ENCODE results near the gene NXF1.
"Not testable (repeated sequence)": the region's sequence is repeated elsewhere in the genome, so short reads cannot be mapped to it uniquely, and the experiment has no call there.

Gene NXF1

GRCh38 chr11:62788991-62789390 is 16.2 kb downstream of the NXF1 start:
- no peak for DNase-seq (ENCODE audit: extremely low read depth in 1 of 2, low read depth in 1 of 2)

- peak; percentile 94 to 99 for DNase-seq (ENCODE audit: extremely low read depth in 1 of 2, low read depth in 1 of 2)
Observed at GRCh38 chr11:62787005-62787759, 18.1 kb downstream of the NXF1 start, which contains the start of gene TMEM179B. TMEM179B (plus strand) TSS chr11:62787402; CDS start chr11:62787432, 30 bp downstream.

DNA sequence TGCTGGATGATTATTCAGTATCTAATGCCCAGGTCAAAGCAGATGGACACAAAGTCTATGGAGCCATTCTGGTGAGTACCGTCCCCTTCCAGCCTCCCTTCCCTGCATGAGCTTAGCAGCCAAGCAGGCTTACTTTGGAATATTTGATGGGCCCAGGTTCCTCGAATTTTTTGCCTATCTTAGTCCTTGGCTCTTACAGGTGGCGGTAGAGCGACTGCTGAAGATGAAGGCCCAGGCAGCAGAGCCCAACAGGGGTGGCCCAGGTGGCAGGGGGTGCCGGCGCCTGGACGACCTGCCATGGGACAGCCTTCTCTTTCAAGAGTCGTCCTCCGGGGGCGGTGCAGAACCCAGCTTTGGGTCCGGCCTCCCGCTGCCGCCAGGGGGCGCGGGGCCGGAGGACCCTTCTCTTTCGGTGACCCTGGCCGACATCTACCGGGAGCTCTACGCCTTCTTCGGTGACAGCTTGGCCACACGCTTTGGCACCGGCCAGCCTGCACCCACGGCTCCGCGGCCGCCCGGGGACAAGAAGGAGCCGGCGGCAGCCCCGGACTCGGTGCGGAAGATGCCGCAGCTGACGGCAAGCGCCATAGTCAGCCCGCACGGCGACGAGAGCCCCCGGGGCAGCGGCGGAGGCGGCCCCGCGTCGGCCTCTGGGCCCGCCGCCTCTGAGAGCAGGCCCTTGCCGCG is 18.8 kb downstream of the NXF1 start:
- peak; percentile 73 to 74 for DNase-seq (ENCODE audit: extremely low read depth in 1 of 2, low read depth in 1 of 2)

GRCh38 chr11:62782753-62783152 is 22.5 kb downstream of the NXF1 start:
- no peak for DNase-seq (ENCODE audit: extremely low read depth in 1 of 2, low read depth in 1 of 2)

DNA sequence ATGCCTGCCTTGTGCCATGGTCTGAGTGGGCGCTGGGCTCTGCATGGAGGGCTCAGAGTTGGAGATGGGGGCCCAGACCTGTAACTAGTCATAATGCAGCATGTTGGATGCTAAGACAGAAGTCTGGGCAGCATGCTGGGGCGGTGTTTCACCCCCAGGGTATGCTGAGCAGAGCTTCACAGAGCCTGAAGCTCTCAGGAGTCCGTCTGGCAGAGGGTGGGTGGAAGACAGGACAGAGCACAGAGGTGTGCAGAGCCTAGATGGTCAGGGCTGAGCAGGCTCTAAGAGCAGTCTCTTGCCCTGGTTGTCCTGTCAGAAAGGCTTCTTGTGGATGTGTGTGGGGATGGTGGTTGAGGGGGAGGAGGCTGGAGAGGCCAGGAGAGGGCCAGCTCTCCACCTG is 26.8 kb downstream of the NXF1 start:
- no peak for DNase-seq (ENCODE audit: extremely low read depth in 1 of 2, low read depth in 1 of 2)

DNA sequence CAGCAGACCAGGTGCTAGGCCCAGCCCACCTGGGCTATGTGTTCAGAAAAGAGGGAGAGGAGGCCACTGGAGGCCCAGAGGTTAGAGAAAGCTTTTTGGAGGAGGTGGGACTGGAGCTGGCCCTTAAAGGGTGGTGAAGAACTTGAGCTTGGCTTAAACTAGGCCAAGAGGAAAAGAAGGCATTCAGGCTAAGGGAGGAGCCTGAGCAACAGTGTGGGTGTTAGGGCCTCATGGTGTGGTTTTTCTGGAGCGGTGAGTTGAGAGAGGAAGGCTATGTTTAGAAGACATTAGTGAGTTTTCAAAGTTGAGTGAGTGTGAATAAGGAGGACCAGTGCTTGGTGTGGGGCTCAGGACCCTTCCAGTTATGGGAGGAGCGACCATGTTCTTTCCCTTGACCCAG is 27.9 kb downstream of the NXF1 start:
- DNase-seq (ENCODE audit: extremely low read depth in 1 of 2, low read depth in 1 of 2) = no peak

DNA sequence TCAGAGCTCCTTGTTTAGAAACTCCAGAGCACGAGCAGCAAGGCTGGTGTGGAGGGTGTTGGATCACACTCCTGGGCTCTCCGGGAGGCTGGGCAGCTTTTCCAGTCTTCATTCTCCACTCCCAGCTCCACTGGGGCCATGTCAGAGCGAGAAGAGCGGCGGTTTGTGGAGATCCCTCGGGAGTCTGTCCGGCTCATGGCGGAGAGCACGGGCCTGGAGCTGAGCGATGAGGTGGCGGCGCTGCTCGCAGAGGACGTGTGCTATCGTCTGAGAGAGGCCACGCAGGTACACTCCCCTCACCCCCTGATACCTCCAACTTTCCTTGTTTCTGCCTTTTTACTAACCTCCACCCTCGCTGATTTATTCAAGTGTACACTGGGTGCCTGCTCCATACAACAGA is 29.6 kb downstream of the NXF1 start:
- DNase-seq (ENCODE audit: extremely low read depth in 1 of 2, low read depth in 1 of 2) = no peak

DNA sequence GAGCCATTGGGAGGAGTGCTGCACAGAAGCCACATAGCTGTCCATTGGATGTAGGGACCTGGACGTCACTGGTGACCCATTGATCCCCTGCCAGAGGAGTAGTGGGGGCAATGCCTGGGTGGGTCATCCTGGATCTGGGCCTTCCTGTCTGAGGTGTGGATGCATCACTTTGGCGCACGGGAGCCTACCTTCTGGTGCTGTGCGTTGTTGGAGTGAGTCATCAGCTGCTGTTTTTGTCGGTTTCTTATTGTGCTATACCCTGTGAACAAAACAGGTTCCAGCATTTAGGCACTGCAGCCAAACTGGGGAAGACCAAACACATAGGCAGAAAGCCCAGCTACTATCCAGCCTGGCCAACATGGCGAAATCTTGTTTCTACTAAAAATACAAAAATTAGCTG is 30.8 kb downstream of the NXF1 start:
- DNase-seq (ENCODE audit: extremely low read depth in 1 of 2, low read depth in 1 of 2) = no peak

DNA sequence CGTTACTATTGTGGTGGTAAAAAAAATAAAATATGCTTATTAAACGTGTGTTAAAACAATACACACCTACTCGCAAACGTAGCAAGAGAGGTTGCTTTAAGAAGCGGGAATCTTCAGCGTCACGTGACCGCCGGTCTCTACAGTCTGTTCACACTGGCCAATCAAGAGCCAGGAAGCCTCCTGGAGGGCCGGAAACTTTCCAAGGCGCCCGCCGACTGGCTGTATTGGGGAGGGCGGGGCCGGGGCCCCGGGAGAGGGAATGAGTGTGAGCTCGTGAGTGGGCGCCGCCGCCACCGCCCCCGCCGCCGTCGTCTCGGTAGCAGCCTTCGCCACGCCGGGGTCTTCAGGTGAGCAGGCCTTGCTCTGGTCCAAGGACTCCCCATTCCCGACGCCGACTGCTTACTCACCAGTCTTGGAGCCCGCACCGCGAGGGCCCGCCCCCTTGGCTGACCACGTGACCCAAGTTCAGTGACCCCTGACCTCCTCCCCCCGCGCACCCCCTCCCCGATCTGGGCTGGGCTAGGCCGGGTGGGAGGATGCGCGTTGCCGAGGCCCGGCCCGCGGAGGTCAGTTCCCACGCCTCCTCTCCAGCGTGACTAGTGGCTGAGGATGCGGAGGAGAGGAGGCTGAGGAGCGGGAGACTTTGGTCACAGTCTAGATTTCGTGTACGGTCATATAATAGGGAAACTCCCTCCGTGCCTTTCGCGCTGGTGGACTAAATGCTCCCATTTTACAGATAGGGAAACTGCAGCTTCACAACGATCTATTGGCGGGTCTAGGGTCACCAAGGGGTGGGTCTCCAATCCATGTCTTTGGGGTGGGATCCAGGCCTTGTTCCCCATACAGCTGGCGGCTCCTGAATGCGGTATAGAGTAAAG is 33.9 kb downstream of the NXF1 start, which contains the start of gene TAF6L:
TAF6L (plus strand) TSS at position 253 of the 878 bp plus-strand sequence. CDS start 4,388 bp downstream, outside the sequence.
- peak; percentile 93 to 94 for DNase-seq (ENCODE audit: extremely low read depth in 1 of 2, low read depth in 1 of 2)

DNA sequence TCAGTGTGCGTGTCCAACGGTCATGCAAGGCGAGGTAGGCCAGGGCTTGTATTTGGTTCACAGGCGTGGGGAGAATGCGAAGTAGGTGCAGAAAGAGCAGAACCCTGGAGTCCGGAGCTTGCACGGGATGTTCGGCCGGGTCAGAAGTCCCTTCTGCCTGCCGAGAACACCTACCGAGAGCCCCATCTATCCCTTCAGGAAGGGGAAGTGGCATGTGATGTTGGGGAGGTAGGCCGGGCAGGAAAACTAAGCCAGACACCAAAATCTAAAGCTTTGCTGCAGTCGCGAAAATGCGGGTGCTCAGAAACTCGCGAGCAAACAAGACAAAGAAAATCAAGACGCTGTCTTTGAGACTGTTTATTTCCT is 34.5 kb downstream of the NXF1 start:
- DNase-seq (ENCODE audit: extremely low read depth in 1 of 2, low read depth in 1 of 2) = no peak

- not testable (repeated sequence) for DNase-seq (ENCODE audit: extremely low read depth in 1 of 2, low read depth in 1 of 2)
Observed at GRCh38 chr11:62760867-62761227, 44.4 kb downstream of the NXF1 start.

DNA sequence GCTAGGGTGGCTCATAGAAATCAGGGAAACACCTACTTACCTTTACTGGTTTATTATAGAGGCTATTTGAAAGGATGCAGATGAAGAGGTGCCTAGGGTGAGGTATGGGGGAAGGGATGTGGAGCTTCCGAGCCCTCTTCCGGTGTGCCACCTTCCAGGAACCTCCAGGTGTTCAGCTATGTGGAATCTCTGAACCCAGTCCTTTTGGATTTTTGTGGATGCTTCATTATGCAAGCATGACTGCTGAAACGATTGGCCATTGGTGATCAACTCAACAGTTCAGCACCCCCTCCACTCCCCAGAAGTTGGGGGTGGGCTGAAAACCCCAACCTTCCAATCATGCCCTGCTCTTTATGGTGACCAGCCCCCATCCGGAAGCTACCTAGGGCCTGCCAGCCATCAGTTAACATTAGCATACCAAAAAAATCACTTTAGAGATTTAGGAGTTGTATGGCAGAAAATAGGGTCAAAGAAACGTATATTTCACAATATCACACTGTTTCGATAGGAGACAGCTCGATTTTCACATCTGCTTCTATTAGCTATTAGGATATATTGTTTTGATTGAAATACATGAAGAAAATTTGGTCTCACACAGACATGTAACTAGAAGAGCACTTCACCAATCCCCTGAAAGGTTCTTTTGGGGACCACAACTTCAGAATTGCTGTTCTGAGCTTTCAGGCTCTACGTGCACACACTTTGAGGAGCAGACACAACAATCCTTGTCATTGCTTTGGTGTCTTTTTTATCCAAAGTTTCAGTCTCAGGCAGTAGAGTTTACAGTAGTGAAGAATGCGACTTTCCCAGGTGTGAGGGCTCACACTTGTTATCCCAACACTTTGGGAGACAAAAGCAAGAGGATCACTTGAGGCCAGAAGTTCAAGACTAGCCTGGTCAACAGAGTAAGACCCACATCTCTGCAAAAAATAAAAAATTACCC is 47.1 kb downstream of the NXF1 start:
- DNase-seq (ENCODE audit: extremely low read depth in 1 of 2, low read depth in 1 of 2) = no peak

GRCh38 chr11:62755086-62755615 is 50.1 kb downstream of the NXF1 start:
- DNase-seq (ENCODE audit: extremely low read depth in 1 of 2, low read depth in 1 of 2) = no peak

- DNase-seq (ENCODE audit: extremely low read depth in 1 of 2, low read depth in 1 of 2) = peak; percentile 90 to 97
Observed at GRCh38 chr11:62753736-62754603, 51.3 kb downstream of the NXF1 start, which contains the start of gene ZBTB3. ZBTB3 (minus strand) TSS chr11:62754160; CDS start chr11:62753664, 496 bp downstream.

DNA sequence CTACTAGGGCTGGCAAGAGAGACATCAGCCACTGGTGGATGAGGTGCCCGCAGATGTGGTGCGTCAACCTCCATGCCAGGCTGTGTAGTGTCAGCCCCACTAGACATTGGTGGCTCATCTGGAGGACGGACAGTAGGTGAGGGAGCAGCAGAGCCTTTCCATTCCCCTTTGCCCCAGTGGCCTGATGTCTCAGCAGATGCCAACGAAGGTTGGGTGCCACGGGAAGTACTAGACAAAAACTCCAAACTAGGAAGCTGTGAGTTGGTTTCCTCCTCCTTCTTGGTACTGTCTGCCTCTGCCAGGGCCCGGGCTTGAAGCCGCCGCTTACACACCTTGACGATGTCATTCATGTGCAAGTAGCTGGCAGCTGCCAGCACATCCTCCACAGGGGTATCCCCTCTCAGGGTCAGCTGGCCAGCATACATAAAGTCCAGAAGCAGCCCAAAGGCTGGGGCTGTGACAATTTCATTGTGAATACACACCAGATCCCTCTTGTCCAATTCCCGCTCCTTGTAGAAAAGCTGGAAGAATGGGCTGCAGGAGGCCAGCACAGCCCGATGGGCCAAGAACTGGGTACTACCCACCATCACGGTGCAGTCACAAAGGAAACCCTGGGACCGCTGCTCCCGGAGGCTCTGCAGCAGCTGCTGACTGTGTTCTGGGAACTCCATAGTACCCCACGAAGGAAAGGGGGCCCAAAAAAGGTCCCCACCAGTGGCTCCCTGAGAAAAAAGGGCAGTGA is 52.1 kb downstream of the NXF1 start:
- DNase-seq (ENCODE audit: extremely low read depth in 1 of 2, low read depth in 1 of 2) = no peak

GRCh38 chr11:62752177-62752785 is 53.0 kb downstream of the NXF1 start:
- DNase-seq (ENCODE audit: extremely low read depth in 1 of 2, low read depth in 1 of 2) = no peak

DNA sequence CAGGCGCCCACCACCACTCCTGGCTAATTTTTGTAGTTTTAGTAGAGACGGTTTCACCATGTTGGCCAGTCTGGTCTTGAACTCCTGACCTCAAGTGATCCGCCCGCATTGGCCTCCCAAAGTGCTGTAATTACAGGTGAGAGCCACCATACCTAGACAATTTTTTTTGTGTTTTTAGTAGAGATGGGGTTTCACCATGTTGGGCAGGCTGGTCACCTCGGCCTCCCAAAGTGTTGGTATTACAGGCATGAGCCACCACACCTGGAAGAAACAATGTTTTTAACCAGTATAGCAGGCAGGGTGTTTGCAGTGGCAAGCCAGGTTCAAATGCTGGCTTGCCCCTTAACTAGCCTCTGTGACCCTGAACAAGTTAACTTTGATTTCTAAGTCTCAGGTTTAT is 55.3 kb downstream of the NXF1 start:
- not testable (repeated sequence) for DNase-seq (ENCODE audit: extremely low read depth in 1 of 2, low read depth in 1 of 2)

All from stimulated activated CD8-positive, alpha-beta memory T cell treated with anti-CD3 and anti-CD28 coated beads, Interleukin-7, amount 100 ng/mL, for 48 hours (primary cell).